Measurements from ENCODE around the gene ARID2.

Gene ARID2

DNA sequence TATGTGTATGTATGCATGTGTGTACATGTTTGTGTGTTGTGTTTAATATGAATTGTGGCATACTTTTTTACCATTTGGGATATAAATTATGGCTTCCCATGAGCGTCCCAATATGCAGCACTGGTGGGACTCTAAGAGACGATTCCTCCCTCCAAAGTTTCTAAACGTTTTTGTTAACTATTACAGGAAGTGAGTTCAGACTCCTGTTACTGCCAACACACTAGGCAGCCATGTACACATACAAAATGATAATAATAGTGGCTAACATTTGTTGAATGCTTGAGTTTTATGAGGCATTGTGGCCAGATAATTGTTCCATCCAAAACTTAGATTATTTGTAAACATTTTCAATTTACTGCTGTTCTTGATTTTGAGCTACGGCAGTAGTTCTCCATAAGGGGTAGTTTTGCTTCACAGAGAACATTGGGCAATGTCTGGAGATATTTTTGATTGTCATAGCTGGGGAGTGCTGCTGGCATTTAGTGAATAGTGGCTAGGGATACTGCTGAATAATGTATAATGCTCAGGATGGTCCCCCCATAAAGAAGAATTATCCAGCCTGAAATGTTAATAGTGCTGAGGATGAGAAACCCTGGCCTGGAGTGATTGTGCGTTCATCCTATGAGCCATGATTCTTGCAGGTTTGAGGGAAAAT is 45.1 kb downstream of the ARID2 start:
- Histone ChIP-seq H3K4me3 (ENCODE audit: low read length) (no peak overlapping the region), H3K9me3 (replicated peaks; ENCODE audit: low read length) (no peaks in the 10 kb centered on the region), H3K36me3 (ENCODE audit: insufficient read depth, low read length) (no peaks in the 10 kb centered on the region), H3K9ac (ENCODE audit: low read depth, low read length) (no peak overlapping the region), H3K27me3 (ENCODE audit: control insufficient read depth, insufficient read depth, low read length) (no peaks in the 10 kb centered on the region), H3K4me2 (ENCODE audit: low read length) (no peak overlapping the region), H3K4me1 (ENCODE audit: control insufficient read depth, insufficient read depth, low read length) (peaks cover 3% of the 10 kb centered on the region)

DNA sequence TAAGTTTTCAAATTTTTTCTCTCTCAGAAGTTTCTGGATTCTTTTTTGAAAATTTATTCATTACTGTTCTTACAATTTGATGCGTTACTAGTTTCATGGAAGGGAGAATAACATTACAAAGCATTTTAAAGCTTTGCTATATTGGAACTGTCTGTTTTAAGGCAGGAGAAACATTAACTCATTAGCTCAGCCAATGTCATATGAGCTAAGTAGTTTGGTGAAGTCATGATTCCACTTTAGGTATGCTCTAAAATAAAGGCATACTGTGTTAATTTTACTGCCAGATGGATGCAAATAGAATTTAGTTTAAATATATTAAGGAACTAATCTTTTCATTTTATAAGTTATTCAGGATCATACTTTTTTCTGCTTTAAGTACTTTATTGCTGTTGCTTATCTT is 46.0 kb downstream of the ARID2 start:
- no peak overlapping the region for H3K4me2 ChIP-seq (ENCODE audit: low read length)
- peaks cover 3% of the 10 kb centered on the region for H3K4me1 ChIP-seq (ENCODE audit: control insufficient read depth, insufficient read depth, low read length)
- no peak overlapping the region for H3K4me3 ChIP-seq (ENCODE audit: low read length)
- no peak overlapping the region for H3K9ac ChIP-seq (ENCODE audit: low read depth, low read length)
- H3K36me3 ChIP-seq (ENCODE audit: insufficient read depth, low read length), result no peaks in the 10 kb centered on the region
- H3K27me3 ChIP-seq (ENCODE audit: control insufficient read depth, insufficient read depth, low read length), result no peaks in the 10 kb centered on the region
- H3K9me3 ChIP-seq (replicated peaks; ENCODE audit: low read length), result no peaks in the 10 kb centered on the region

- Histone ChIP-seq H3K4me3 (ENCODE audit: low read length) (no peak overlapping the region), H3K4me1 (ENCODE audit: control insufficient read depth, insufficient read depth, low read length) (peaks cover 3% of the 10 kb centered on the region), H3K4me2 (ENCODE audit: low read length) (no peak overlapping the region), H3K9ac (ENCODE audit: low read depth, low read length) (no peak overlapping the region), H3K36me3 (ENCODE audit: insufficient read depth, low read length) (no peaks in the 10 kb centered on the region), H3K27me3 (ENCODE audit: control insufficient read depth, insufficient read depth, low read length) (no peaks in the 10 kb centered on the region), H3K9me3 (replicated peaks; ENCODE audit: low read length) (no peaks in the 10 kb centered on the region)
Observed at GRCh38 chr12:45775964-45776363, 46.5 kb downstream of the ARID2 start.

DNA sequence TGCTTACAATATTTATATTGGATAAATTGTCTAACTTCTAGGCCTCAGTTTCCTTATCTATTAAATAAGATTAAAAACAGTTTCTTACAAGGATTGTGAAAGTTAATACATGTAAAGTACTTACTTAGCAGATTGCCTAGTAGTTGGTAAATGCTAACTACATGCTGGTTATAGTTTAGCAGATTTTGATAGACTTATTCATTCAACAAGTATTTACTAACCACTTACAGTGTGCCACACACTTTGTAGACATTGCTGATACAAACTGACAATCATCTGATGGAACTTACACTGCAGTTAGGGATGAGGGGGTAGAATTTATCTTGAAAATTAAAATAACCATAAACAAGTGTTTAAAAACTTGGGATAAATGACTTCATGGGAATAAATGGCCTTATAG is 50.4 kb downstream of the ARID2 start:
- H3K4me3 ChIP-seq (ENCODE audit: low read length), result no peak overlapping the region

GRCh38 chr12:45781080-45781479 is 51.6 kb downstream of the ARID2 start:
- Histone ChIP-seq H3K4me2 (ENCODE audit: low read length) (no peak overlapping the region), H3K36me3 (ENCODE audit: insufficient read depth, low read length) (no peaks in the 10 kb centered on the region), H3K27me3 (ENCODE audit: control insufficient read depth, insufficient read depth, low read length) (no peaks in the 10 kb centered on the region), H3K4me1 (ENCODE audit: control insufficient read depth, insufficient read depth, low read length) (no peaks in the 10 kb centered on the region), H3K9ac (ENCODE audit: low read depth, low read length) (no peak overlapping the region), H3K9me3 (replicated peaks; ENCODE audit: low read length) (no peaks in the 10 kb centered on the region), H3K4me3 (ENCODE audit: low read length) (no peak overlapping the region)

More for the DNA sequence above, 50.4 kb downstream of the ARID2 start:
- Histone ChIP-seq H3K9me3 (replicated peaks; ENCODE audit: low read length) (no peaks in the 10 kb centered on the region), H3K4me1 (ENCODE audit: control insufficient read depth, insufficient read depth, low read length) (no peaks in the 10 kb centered on the region), H3K36me3 (ENCODE audit: insufficient read depth, low read length) (no peaks in the 10 kb centered on the region), H3K9ac (ENCODE audit: low read depth, low read length) (no peak overlapping the region), H3K27me3 (ENCODE audit: control insufficient read depth, insufficient read depth, low read length) (no peaks in the 10 kb centered on the region), H3K4me2 (ENCODE audit: low read length) (no peak overlapping the region)

GRCh38 chr12:45785315-45785714 is 55.8 kb downstream of the ARID2 start:
- Histone ChIP-seq H3K9ac (ENCODE audit: low read depth, low read length) (no peak overlapping the region), H3K9me3 (replicated peaks; ENCODE audit: low read length) (no peaks in the 10 kb centered on the region), H3K4me2 (ENCODE audit: low read length) (no peak overlapping the region), H3K4me3 (ENCODE audit: low read length) (no peak overlapping the region), H3K4me1 (ENCODE audit: control insufficient read depth, insufficient read depth, low read length) (peaks cover 6% of the 10 kb centered on the region), H3K27me3 (ENCODE audit: control insufficient read depth, insufficient read depth, low read length) (no peaks in the 10 kb centered on the region), H3K36me3 (ENCODE audit: insufficient read depth, low read length) (no peaks in the 10 kb centered on the region)

- peaks cover 6% of the 10 kb centered on the region for H3K4me1 ChIP-seq (ENCODE audit: control insufficient read depth, insufficient read depth, low read length)
- H3K9me3 ChIP-seq (replicated peaks; ENCODE audit: low read length), result no peaks in the 10 kb centered on the region
- H3K4me3 ChIP-seq (ENCODE audit: low read length), result no peak overlapping the region
- H3K27me3 ChIP-seq (ENCODE audit: control insufficient read depth, insufficient read depth, low read length), result no peaks in the 10 kb centered on the region
- H3K36me3 ChIP-seq (ENCODE audit: insufficient read depth, low read length), result no peaks in the 10 kb centered on the region
- no peak overlapping the region for H3K9ac ChIP-seq (ENCODE audit: low read depth, low read length)
- H3K4me2 ChIP-seq (ENCODE audit: low read length), result no peak overlapping the region
Observed at GRCh38 chr12:45789025-45789424, 59.5 kb downstream of the ARID2 start.

DNA sequence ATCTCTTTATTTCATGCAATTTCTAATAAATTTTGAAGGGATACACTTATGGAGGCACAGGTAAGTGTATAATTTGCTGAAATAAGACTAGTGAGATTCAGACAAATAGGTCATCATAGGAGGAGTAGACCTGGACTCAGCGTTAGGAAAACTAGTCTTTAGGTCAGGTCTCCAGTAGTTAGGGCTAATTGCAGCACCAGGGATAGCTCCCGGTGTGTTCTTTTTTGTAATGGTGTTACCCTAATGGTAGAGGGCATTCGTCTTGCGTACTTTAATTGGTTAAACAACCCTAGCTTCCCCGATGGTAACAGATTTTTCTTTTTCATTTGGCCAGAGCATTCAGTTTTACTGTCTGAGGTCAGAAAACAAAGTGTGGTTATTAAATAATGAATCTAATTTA is 64.9 kb downstream of the ARID2 start:
- H3K4me1 ChIP-seq (ENCODE audit: control insufficient read depth, insufficient read depth, low read length), result no peaks in the 10 kb centered on the region
- H3K4me3 ChIP-seq (ENCODE audit: low read length), result no peak overlapping the region
- no peak overlapping the region for H3K9ac ChIP-seq (ENCODE audit: low read depth, low read length)
- H3K36me3 ChIP-seq (ENCODE audit: insufficient read depth, low read length), result no peaks in the 10 kb centered on the region
- H3K4me2 ChIP-seq (ENCODE audit: low read length), result no peak overlapping the region
- no peaks in the 10 kb centered on the region for H3K9me3 ChIP-seq (replicated peaks; ENCODE audit: low read length)
- H3K27me3 ChIP-seq (ENCODE audit: control insufficient read depth, insufficient read depth, low read length), result no peaks in the 10 kb centered on the region

- Histone ChIP-seq H3K36me3 (ENCODE audit: insufficient read depth, low read length) (no peaks in the 10 kb centered on the region), H3K9ac (ENCODE audit: low read depth, low read length) (no peak overlapping the region), H3K4me1 (ENCODE audit: control insufficient read depth, insufficient read depth, low read length) (no peaks in the 10 kb centered on the region), H3K9me3 (replicated peaks; ENCODE audit: low read length) (no peaks in the 10 kb centered on the region), H3K4me2 (ENCODE audit: low read length) (no peak overlapping the region), H3K27me3 (ENCODE audit: control insufficient read depth, insufficient read depth, low read length) (no peaks in the 10 kb centered on the region), H3K4me3 (ENCODE audit: low read length) (no peak overlapping the region)
Observed at GRCh38 chr12:45801625-45802024, 72.1 kb downstream of the ARID2 start.

DNA sequence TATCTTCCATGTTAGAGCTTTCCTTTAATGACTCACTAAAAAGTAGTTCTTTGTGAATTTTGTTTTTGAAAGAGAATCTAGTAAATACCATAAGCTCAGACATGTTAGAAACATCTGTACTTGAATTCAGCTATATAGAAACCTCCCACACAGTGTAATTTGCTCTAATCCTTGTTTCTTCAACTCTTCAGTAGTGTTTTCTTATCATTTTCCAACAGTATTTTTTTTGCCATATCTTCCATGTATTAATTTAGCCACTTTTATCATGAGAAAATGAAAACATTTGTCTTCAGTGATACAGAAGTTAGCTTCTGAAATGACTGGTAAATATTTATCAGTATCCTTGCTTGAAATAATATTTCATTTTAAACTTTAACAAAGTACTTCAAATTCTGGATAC is 73.6 kb downstream of the ARID2 start:
- Histone ChIP-seq H3K4me2 (ENCODE audit: low read length) (no peak overlapping the region), H3K9me3 (replicated peaks; ENCODE audit: low read length) (no peaks in the 10 kb centered on the region), H3K4me1 (ENCODE audit: control insufficient read depth, insufficient read depth, low read length) (no peaks in the 10 kb centered on the region), H3K27me3 (ENCODE audit: control insufficient read depth, insufficient read depth, low read length) (no peaks in the 10 kb centered on the region), H3K36me3 (ENCODE audit: insufficient read depth, low read length) (no peaks in the 10 kb centered on the region), H3K9ac (ENCODE audit: low read depth, low read length) (no peak overlapping the region), H3K4me3 (ENCODE audit: low read length) (no peak overlapping the region)

- no peaks in the 10 kb centered on the region for H3K4me1 ChIP-seq (ENCODE audit: control insufficient read depth, insufficient read depth, low read length)
- H3K9me3 ChIP-seq (replicated peaks; ENCODE audit: low read length), result no peaks in the 10 kb centered on the region
- H3K27me3 ChIP-seq (ENCODE audit: control insufficient read depth, insufficient read depth, low read length), result no peaks in the 10 kb centered on the region
- H3K9ac ChIP-seq (ENCODE audit: low read depth, low read length), result no peak overlapping the region
- peaks cover 5% of the 10 kb centered on the region for H3K36me3 ChIP-seq (ENCODE audit: insufficient read depth, low read length)
- no peak overlapping the region for H3K4me2 ChIP-seq (ENCODE audit: low read length)
- H3K4me3 ChIP-seq (ENCODE audit: low read length), result no peak overlapping the region
Observed at GRCh38 chr12:45816652-45817051, 87.1 kb downstream of the ARID2 start.

- Histone ChIP-seq H3K4me2 (ENCODE audit: low read length) (no peak overlapping the region), H3K4me3 (ENCODE audit: low read length) (no peak overlapping the region), H3K9me3 (replicated peaks; ENCODE audit: low read length) (no peaks in the 10 kb centered on the region), H3K9ac (ENCODE audit: low read depth, low read length) (no peak overlapping the region), H3K27me3 (ENCODE audit: control insufficient read depth, insufficient read depth, low read length) (no peaks in the 10 kb centered on the region), H3K4me1 (ENCODE audit: control insufficient read depth, insufficient read depth, low read length) (no peaks in the 10 kb centered on the region), H3K36me3 (ENCODE audit: insufficient read depth, low read length) (no peaks in the 10 kb centered on the region)
Observed at GRCh38 chr12:45827974-45828373, 98.5 kb downstream of the ARID2 start.

Measured in skeletal muscle satellite cell (primary cell).